Vagina (tissue), 2 donors: ENCODE results near the gene THAP9.

Experiments used
- POLR2A ChIP-seq, 2 donors: fragments of 450-650 bp; IDR thresholded peaks; one replicate each; pipeline ENCODE4 v1.6.1; 2017; ENCODE audit warnings: antibody characterized with exemption in 2 of 2, mild to moderate bottlenecking in 2 of 2, moderate library complexity in 2 of 2
- TF ChIP-seq, protein P1 (sequence below), 3 experiments: fragments of 450-650 bp in 2 of 3; fragments of 200-600 bp in 1 of 3; sonication (generic) in 1 of 3; IDR thresholded peaks; one replicate each; pipeline ENCODE4 v1.5.1; 2017 to 2019; ENCODE audit warnings: antibody characterized with exemption in 3 of 3, mild to moderate bottlenecking in 2 of 3, moderate library complexity in 2 of 3

DNA sequence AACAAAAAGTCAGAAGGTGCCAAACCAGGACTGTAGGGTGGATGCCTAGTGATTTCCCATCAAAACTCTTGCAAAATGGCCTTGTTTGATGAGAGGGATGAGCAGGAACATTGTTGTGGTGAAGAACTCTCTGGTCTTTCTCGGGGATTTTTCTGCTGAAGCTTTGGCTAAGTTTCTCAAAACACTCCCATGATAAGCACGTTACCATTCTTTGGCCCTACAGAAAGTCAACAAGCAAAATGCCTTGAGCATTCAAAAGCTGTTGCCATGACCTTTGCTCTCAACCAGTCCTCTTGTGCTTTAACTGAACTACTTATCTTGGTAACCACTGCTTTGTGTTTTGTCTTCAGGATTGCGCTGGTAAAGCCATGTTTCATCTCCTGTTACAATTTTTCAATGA, 6.6 kb upstream of the THAP9 start:
- TF ChIP-seq, protein P1, sequence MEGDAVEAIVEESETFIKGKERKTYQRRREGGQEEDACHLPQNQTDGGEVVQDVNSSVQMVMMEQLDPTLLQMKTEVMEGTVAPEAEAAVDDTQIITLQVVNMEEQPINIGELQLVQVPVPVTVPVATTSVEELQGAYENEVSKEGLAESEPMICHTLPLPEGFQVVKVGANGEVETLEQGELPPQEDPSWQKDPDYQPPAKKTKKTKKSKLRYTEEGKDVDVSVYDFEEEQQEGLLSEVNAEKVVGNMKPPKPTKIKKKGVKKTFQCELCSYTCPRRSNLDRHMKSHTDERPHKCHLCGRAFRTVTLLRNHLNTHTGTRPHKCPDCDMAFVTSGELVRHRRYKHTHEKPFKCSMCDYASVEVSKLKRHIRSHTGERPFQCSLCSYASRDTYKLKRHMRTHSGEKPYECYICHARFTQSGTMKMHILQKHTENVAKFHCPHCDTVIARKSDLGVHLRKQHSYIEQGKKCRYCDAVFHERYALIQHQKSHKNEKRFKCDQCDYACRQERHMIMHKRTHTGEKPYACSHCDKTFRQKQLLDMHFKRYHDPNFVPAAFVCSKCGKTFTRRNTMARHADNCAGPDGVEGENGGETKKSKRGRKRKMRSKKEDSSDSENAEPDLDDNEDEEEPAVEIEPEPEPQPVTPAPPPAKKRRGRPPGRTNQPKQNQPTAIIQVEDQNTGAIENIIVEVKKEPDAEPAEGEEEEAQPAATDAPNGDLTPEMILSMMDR (IDR thresholded peaks at IDR 0.05): no peak
- TF ChIP-seq POLR2A (IDR thresholded peaks at IDR 0.05): no peak
